Amniotic epithelial cell (primary cell): Measurements from ENCODE around the gene JAGN1.
A peak's percentile ranks its signal among the peaks of the same experiment; 100 is the strongest.
"Not testable (repeated sequence)": the region's sequence is repeated elsewhere in the genome, so short reads cannot be mapped to it uniquely, and the experiment has no call there.

ENCODE experiments used
- DNase-seq: peaks from one replicate; pipeline ENCODE4 v3.0.0-alpha.2; 2010; ENCODE audit warnings: low read depth

Gene JAGN1

DNA sequence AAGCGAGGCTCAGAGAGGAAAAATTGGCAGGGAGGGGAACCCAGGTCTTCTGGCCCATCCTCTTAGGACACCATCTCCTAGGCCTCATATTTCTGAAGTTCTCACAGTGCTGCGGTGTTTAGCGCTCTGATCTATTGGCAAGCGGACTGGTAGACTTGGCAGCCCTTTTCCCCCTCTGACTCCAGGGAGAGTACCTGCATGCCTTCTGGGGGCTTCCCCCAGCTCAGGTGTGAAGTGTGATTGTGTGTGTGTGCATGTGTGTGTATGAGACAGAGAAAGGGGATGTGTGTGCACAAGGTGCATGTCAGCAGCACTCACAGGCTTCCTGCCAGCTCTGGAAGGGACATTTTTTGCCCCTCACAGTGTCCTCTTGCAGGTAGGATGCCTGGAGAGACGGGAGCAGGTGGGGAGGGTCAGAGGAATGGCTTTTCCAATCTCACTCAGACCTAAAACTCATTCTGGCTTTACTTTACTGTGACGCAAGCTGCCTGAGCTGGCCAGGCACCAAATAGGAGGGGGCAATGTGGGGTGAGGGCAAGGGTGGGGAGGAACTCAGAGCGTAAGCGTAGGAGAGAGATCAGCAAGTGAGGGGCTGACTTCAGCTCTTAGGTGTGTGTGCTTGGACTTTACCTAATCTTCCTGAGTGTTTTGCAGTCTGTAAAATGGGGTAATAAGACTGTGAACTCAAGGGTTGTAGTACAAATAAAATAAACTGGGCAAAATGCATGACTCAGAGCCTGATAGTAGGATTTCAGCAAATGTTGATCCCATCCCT is 8.2 kb downstream of the JAGN1 start:
- peak; percentile 37 for DNase-seq

- DNase-seq, result no peak
Observed at GRCh38 chr3:9899289-9899791, 8.9 kb downstream of the JAGN1 start.

GRCh38 chr3:9900965-9901415 is 10.6 kb downstream of the JAGN1 start:
- DNase-seq, result not testable (repeated sequence)

DNA sequence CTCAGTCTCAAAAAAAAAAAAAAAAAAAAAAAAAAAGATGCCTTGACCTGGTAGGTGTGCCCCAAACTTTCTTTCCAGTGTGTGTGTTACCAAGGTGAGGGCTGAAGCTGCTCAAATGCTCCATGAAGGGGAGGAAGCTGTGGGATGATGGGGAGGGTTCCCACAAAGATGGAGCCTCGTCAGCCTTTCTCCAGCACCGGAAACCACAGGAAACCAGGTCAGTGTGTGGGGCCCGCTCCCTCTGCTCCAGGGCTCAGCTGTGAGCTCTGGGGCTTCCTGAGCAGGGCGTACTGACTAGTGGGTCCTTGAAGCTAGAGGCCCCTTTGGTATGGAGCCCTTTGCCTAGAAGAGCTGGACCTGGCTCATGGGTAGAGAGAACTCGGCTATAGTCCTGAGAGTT is 11.6 kb downstream of the JAGN1 start:
- DNase-seq, result peak; percentile 51

- DNase-seq, result no peak
Observed at GRCh38 chr3:9902372-9903237, 12.2 kb downstream of the JAGN1 start, which contains the start of gene IL17RE. TSS of gene IL17RE (plus strand) at chr3:9902848. CDS start at chr3:9902933, 85 bp downstream.

- no peak for DNase-seq
Observed at GRCh38 chr3:9903238-9903624, 12.8 kb downstream of the JAGN1 start.

DNA sequence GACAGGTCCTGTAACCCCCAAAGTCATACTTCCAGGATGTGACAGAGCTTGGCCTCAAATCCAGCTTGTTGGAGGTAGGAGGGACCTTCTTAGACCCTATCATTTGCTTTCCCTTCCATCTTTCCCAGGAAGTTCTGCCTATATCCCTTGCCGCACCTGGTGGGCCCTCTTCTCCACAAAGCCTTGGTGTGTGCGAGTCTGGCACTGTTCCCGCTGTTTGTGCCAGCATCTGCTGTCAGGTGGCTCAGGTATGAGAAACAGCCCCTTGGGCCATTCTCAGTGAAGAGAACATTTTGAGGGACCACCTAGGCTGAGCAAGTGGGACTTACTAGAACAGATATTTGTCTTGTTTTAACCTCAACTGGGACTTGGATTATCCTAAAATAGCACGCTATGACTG is 13.5 kb downstream of the JAGN1 start:
- DNase-seq, result no peak

GRCh38 chr3:9906480-9906879 is 16.1 kb downstream of the JAGN1 start:
- no peak for DNase-seq

GRCh38 chr3:9908286-9908685 is 17.9 kb downstream of the JAGN1 start:
- DNase-seq, result no peak

DNA sequence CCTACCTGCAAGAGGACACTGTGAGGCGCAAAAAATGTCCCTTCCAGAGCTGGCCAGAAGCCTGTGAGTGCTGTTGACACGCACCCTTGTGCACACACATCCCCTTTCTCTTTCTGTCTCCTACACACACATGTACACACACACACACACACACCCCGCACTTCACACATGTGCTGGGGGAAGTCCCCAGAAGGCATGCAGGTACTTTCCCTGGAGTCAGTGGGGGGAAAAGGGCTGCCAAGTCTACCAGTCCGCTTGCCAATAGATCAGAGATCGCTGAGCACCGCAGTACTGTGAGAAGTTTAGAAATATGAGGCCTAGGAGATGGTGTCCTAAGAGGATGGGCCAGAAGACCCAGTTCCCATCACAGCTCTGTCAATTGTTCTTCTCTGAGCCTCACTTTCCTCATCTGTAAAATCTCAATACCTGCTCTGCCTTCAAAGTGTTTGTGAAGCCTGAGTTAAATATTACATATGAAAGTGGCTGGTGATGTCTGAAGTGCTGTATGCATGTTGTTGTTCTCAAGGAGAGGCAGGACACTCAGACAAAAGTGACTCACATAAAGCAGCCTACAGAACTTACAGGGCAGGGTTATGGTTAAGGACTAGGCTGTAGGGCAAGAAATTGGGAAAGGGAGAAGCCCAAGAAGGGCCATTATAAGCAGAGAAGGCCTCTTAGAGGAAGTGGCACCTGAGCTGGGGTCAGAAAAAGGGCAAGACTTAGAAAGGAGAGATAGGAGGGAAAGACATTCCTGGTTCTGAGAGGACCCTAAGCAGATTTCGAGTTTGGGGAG is 19.0 kb downstream of the JAGN1 start:
- DNase-seq, result peak; percentile 28

DNA sequence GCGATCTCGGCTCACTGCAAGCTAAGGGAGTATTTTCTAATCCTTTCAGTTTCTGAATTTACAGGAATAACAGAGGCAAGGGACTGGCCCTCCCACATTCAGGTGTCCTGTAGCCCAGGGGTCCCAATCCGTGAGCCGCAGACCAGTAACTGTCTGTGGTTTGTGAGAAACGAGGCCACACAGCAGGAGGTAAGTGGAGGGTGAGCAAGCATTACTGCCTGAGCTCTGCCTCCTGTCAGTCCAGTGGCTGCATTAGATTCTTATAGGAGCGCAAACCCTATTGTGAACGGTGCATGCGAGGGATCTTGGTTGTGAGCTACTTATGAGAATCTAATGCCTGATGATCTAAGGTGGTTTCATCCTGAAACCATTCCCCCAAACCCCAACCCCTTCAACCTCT is 21.5 kb downstream of the JAGN1 start:
- DNase-seq, result peak; percentile 36

DNA sequence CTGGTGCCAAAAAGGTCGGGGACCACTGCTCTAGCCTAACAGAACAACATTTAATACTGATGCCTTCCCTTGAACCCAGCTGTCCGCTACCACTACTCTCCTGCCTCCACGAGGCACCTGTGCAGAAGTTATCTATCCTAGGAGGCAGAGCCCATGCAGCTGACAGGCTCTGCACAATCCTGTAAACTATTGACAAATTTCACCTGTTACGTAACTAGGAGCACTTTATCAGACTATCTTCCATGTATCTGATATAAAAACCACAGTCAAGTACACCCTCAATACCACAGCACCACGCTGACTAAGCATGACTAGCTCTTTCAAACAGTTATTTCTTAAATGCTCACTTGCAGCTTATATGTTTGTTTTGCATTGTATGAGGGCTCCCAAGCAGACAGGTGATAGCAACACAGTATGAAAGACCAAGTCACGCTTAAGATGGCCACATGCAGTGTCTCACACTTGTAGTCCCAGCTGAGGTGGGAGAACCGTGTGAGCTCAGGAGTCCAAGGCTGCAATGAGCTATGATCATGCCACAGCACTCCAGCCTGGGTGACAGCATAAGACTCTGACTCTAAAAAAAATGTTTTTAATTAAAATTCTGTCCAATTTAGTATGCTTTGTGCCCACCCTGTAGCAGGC is 22.0 kb downstream of the JAGN1 start:
- peak; percentile 96 for DNase-seq

DNA sequence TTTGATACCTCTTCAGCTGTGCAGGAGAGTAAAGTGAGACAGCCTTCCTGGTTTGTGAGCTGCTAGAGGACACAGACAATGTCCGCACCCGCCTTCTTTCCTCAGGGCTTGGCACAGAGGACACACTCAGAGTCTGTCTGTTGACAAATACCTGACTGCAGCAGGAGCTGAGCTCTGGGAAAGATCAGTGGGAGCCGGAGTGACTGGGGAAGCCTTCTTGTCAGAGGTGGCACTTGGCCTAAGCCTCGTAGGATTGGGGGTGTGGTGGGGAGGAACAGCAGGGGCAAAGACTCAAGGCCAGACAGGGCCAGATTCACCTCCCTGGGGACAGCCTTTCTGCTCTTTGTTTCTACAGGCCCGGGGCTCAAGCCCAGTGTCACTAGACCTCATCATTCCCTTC is 23.2 kb downstream of the JAGN1 start:
- no peak for DNase-seq

- no peak for DNase-seq
Observed at GRCh38 chr3:9914011-9914410, 23.6 kb downstream of the JAGN1 start.

DNA sequence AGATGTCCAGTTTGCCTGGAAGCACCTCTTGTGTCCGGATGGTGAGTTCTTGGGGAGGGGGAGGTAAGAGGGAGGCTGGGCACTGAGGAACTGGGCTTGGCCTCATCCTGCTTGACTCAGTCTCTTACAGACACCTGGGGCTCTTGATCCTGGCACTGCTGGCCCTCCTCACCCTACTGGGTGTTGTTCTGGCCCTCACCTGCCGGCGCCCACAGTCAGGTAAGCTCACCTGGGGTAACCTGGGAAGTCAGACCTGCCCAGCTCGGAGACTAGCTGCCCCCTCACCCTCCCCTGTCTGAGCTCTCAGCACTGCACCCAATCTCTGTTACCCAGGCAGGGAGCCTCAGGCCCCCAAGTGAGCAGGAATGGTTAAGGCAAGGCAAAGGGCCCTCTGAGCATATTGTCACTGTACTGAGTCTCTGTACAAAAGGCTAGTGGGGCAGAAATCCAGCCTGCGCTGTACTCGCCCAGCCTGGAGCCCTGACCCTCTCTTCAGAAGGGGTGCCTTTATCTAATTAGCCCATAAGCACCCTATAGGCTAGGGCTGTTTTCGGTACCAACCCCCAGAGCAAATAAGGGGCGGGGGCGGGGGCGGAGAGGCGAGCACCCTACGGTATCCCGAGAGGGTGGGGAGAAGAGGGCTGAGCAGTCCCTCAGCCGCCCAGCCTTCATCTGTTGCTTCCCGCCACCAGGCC is 24.3 kb downstream of the JAGN1 start:
- DNase-seq, result no peak

DNA sequence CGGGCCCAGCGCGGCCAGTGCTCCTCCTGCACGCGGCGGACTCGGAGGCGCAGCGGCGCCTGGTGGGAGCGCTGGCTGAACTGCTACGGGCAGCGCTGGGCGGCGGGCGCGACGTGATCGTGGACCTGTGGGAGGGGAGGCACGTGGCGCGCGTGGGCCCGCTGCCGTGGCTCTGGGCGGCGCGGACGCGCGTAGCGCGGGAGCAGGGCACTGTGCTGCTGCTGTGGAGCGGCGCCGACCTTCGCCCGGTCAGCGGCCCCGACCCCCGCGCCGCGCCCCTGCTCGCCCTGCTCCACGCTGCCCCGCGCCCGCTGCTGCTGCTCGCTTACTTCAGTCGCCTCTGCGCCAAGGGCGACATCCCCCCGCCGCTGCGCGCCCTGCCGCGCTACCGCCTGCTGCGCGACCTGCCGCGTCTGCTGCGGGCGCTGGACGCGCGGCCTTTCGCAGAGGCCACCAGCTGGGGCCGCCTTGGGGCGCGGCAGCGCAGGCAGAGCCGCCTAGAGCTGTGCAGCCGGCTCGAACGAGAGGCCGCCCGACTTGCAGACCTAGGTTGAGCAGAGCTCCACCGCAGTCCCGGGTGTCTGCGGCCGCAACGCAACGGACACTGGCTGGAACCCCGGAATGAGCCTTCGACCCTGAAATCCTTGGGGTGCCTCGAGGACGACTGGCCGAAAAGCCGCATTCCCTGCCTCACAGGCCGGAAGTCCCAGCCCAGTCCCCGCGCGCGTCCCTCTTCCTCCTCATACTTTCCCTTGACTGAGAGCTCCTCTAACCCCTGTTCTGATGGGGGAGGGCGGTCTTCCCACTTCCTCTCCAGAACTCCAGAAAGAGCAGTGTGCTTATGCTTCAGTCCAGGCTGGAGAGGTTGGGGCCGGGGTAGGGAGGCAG is 25.1 kb downstream of the JAGN1 start:
- peak; percentile 45 for DNase-seq

DNA sequence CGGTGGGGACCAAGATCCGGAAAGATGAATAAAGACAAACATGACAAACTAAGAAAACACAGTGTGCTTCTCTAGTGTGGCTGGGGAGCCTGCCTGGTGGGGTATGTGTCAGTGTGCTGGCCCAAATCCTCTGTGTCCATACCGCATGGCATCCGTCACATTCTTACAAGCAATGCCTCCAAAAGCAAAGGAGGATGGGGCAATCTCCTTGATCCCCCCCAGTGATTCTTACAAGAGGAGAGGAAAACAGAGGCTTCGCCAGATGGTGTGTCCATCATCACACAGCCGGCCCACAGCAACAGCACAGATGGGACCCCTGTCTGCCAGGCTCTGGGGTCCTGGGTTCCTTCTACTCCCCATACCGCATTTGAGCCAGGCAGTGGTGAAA is 25.9 kb downstream of the JAGN1 start:
- peak; percentile 49 for DNase-seq

- peak; percentile 76 for DNase-seq
Observed at GRCh38 chr3:9916734-9917680, 26.6 kb downstream of the JAGN1 start, which contains the start of gene IL17RC. TSS of gene IL17RC (plus strand) at chr3:9917098. CDS start at chr3:9917316, 218 bp downstream.

DNA sequence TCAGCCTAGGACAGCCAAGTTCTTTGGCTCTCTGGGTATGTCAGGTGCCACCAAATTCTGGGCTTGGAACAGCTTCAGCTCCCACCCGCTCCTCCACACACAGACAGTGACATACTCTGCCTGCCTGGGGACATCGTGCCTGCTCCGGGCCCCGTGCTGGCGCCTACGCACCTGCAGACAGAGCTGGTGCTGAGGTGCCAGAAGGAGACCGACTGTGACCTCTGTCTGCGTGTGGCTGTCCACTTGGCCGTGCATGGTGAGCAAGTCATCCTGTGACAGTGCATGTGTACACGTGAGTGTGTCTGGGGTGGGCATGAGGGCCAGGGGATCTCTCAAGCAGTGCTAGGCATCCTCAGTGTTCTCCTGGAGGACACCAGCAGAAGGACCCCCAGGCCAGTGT is 27.4 kb downstream of the JAGN1 start:
- DNase-seq, result no peak
